H1 (cell line): ENCODE data around the gene SGMS1. TPM values are rescaled to one million over a fixed set of nuclear protein-coding genes. Genes with fewer than 3 reads are reported as not detected.

Experiments
- CTCF ChIA-PET: fragments of 300-600 bp; sonication (Branson Sonifier 250); formaldehyde crosslinking; loops from one replicate; lab custom pipeline; 2021; ENCODE audit not compliant: partially characterized antibody; lab: Charles Lee
- POLR2A ChIA-PET: fragments of 300-600 bp; sonication (Branson Sonifier 250); formaldehyde crosslinking; loops from one replicate; lab custom pipeline; 2021; ENCODE audit warnings: inconsistent platforms; ENCODE audit not compliant: partially characterized antibody; lab: Charles Lee
- DNase-seq, 2 experiments: peaks; one replicate each; pipeline versions ENCODE4 v3.0.0 to v3.0.0-alpha.2; 2010 to 2022; ENCODE audit warnings: low spot score in 2 of 2, low read depth in 1 of 2, mixed read lengths in 1 of 2
- FAIRE-seq: peaks from 2 replicates; lab custom pipeline; 2011; peaks lifted over from hg19 to GRCh38; lab: Jason Lieb, UNC
- H2AFZ ChIP-seq: 2 replicates; pipeline ENCODE4 v1.8.1; 2012; ENCODE audit warnings: low read length, inconsistent platforms
- H2AK5ac ChIP-seq: 2 replicates; pipeline ENCODE4 v1.6.1; 2013; ENCODE audit warnings: low read depth, low read length
- H2BK120ac ChIP-seq: replicated peaks from 2 replicates; pipeline ENCODE3; 2013; ENCODE audit warnings: low read depth, low read length, inconsistent platforms
- H2BK12ac ChIP-seq: 2 replicates; pipeline ENCODE4 v1.6.1; 2013; ENCODE audit warnings: low read depth, low read length
- H2BK15ac ChIP-seq: 2 replicates; pipeline ENCODE4 v1.6.1; 2013; ENCODE audit warnings: low read length
- H2BK20ac ChIP-seq: 2 replicates; pipeline ENCODE4 v1.6.1; 2013; ENCODE audit warnings: low read length
- H2BK5ac ChIP-seq: 2 replicates; pipeline ENCODE4 v1.6.1; 2013; ENCODE audit warnings: low read depth, low read length
- H3K14ac ChIP-seq: 2 replicates; pipeline ENCODE4 v1.6.1; 2013; ENCODE audit warnings: inconsistent platforms; ENCODE audit not compliant: insufficient read length
- H3K18ac ChIP-seq: 2 replicates; pipeline ENCODE4 v1.6.1; 2013; ENCODE audit warnings: low read length; ENCODE audit errors: extremely low read depth
- H3K23ac ChIP-seq: 2 replicates; pipeline ENCODE4 v1.6.1; 2013; ENCODE audit warnings: inconsistent platforms; ENCODE audit not compliant: insufficient read length
- H3K23me2 ChIP-seq: 2 replicates; pipeline ENCODE4 v1.6.1; 2013; ENCODE audit warnings: low read depth, low read length
- H3K27ac ChIP-seq: 2 replicates; pipeline ENCODE4 v1.6.1; 2011; ENCODE audit warnings: low read depth, low read length, inconsistent platforms
- H3K27me3 ChIP-seq, 4 experiments: replicated peaks in 1 of 4; 1 replicate in 1 of 4; 2 replicates in 3 of 4; pipeline versions ENCODE4 v1.6.1 to v1.8.1; 2011 to 2013; ENCODE audit warnings: low read length in 3 of 4, mild to moderate bottlenecking in 3 of 4, inconsistent platforms in 2 of 4, mixed read lengths in 2 of 4, moderate library complexity in 1 of 4; ENCODE audit not compliant: control insufficient read depth in 3 of 4, insufficient read depth in 3 of 4; ENCODE audit errors: extremely low read depth in 1 of 4
- H3K36me3 ChIP-seq, 4 experiments: 2 replicates each; pipeline versions ENCODE4 v1.6.1 to v1.8.1; 2011 to 2013; ENCODE audit warnings: mild to moderate bottlenecking in 4 of 4, low read length in 3 of 4, moderate library complexity in 2 of 4, control low read depth in 1 of 4, inconsistent platforms in 1 of 4; ENCODE audit not compliant: insufficient read depth in 4 of 4, control insufficient read depth in 2 of 4
- H3K4ac ChIP-seq: replicated peaks from 2 replicates; pipeline ENCODE3; 2013; ENCODE audit warnings: low read length, low read depth, mixed read lengths, inconsistent platforms; ENCODE audit not compliant: insufficient read length
- H3K4me1 ChIP-seq, 4 experiments: replicated peaks in 1 of 4; 1 replicate in 1 of 4; 2 replicates in 3 of 4; pipeline versions ENCODE4 v1.6.1 to v1.8.1; 2011 to 2013; ENCODE audit warnings: low read length in 3 of 4, inconsistent platforms in 2 of 4, mixed read lengths in 1 of 4; ENCODE audit not compliant: insufficient read depth in 4 of 4, control insufficient read depth in 3 of 4
- H3K4me2 ChIP-seq, 2 experiments: 2 replicates each; pipeline versions ENCODE4 v1.6.1 to v1.8.1; 2011 to 2013; ENCODE audit warnings: low read depth in 2 of 2, low read length in 2 of 2, control low read depth in 1 of 2, inconsistent platforms in 1 of 2, mild to moderate bottlenecking in 1 of 2; ENCODE audit not compliant: insufficient read depth in 1 of 2
- H3K4me3 ChIP-seq, 4 experiments: fragments of 200-600, 300-600 bp in 1 of 4; sonication (generic), shearing (Covaris generic), sonication (Bioruptor Twin) in 1 of 4; 2 replicates each; pipeline versions ENCODE4 v1.5.1 to v1.8.1; 2011 to 2016; ENCODE audit warnings: low read length in 4 of 4, low read depth in 3 of 4, control low read depth in 2 of 4, inconsistent platforms in 2 of 4, mild to moderate bottlenecking in 2 of 4, mixed read lengths in 1 of 4, moderate library complexity in 1 of 4; ENCODE audit not compliant: insufficient read depth in 2 of 4; ENCODE audit errors: extremely low read depth in 1 of 4
- H3K56ac ChIP-seq: replicated peaks from 2 replicates; pipeline ENCODE3; 2013; ENCODE audit warnings: low read depth, mild to moderate bottlenecking, mixed read lengths, low read length, inconsistent platforms; ENCODE audit not compliant: insufficient read length
- H3K79me1 ChIP-seq: 2 replicates; pipeline ENCODE4 v1.6.1; 2013; ENCODE audit warnings: low read depth, low read length, control low read depth
- H3K79me2 ChIP-seq, 2 experiments: 2 replicates each; pipeline versions ENCODE4 v1.6.1 to v1.8.1; 2012 to 2013; ENCODE audit warnings: low read length in 2 of 2, mild to moderate bottlenecking in 2 of 2, inconsistent platforms in 1 of 2; ENCODE audit not compliant: insufficient read depth in 2 of 2, control insufficient read depth in 1 of 2
- H3K9ac ChIP-seq, 4 experiments: replicated peaks in 1 of 4; 1 replicate in 1 of 4; 2 replicates in 3 of 4; pipeline versions ENCODE4 v1.6.1 to v1.8.1; 2011 to 2013; ENCODE audit warnings: low read depth in 3 of 4, low read length in 3 of 4, control low read depth in 2 of 4, mild to moderate bottlenecking in 2 of 4, moderate library complexity in 2 of 4, inconsistent platforms in 1 of 4; ENCODE audit errors: extremely low read depth in 1 of 4
- H3K9me3 ChIP-seq, 2 experiments: 2 replicates each; pipeline versions ENCODE4 v1.6.1 to v1.8.1; 2012 to 2013; ENCODE audit warnings: mild to moderate bottlenecking in 2 of 2, moderate library complexity in 2 of 2, control low read depth in 1 of 2, inconsistent platforms in 1 of 2, low read depth in 1 of 2, low read length in 1 of 2, mixed read lengths in 1 of 2; ENCODE audit not compliant: insufficient read depth in 2 of 2
- H4K20me1 ChIP-seq, 2 experiments: replicated peaks in 1 of 2; 2 replicates each; pipeline versions ENCODE3 to v1.8.1; 2011 to 2013; ENCODE audit warnings: inconsistent platforms in 2 of 2, low read length in 2 of 2, mild to moderate bottlenecking in 1 of 2; ENCODE audit not compliant: insufficient read depth in 2 of 2, control insufficient read depth in 1 of 2
- H4K5ac ChIP-seq: 2 replicates; pipeline ENCODE4 v1.6.1; 2013; ENCODE audit warnings: low read length, low read depth, mixed read lengths, inconsistent platforms; ENCODE audit not compliant: insufficient read length
- H4K8ac ChIP-seq: 2 replicates; pipeline ENCODE4 v1.8.0; 2013; ENCODE audit warnings: mild to moderate bottlenecking, moderate library complexity, low read length, inconsistent platforms; ENCODE audit not compliant: insufficient read depth; ENCODE audit errors: extremely low read depth
- H4K91ac ChIP-seq: replicated peaks from 2 replicates; pipeline ENCODE3; 2013; ENCODE audit warnings: low read length, mixed read lengths, inconsistent platforms; ENCODE audit not compliant: insufficient read length
- ATF3 ChIP-seq: IDR thresholded peaks from 2 replicates; pipeline ENCODE4 v1.6.1; 2011; ENCODE audit warnings: low read depth, mild to moderate bottlenecking, low read length; ENCODE audit not compliant: insufficient read depth
- BCL11A ChIP-seq, 2 experiments: IDR thresholded peaks; one replicate each; pipeline ENCODE4 v1.6.1; 2011; ENCODE audit warnings: low read depth in 2 of 2, low read length in 2 of 2, mild to moderate bottlenecking in 2 of 2
- EP300 ChIP-seq, 2 experiments: IDR thresholded peaks; 1 replicate in 1 of 2; 2 replicates in 1 of 2; pipeline ENCODE4 v1.6.1; 2011 to 2012; ENCODE audit warnings: low read depth in 2 of 2, low read length in 2 of 2, mild to moderate bottlenecking in 2 of 2, borderline replicate concordance in 1 of 2, inconsistent platforms in 1 of 2, moderate library complexity in 1 of 2
- FOSL1 ChIP-seq: IDR thresholded peaks from 2 replicates; pipeline ENCODE4 v1.6.1; 2011; ENCODE audit warnings: mild to moderate bottlenecking, low read depth, low read length, moderate library complexity; ENCODE audit not compliant: insufficient read depth
- JUN ChIP-seq: IDR thresholded peaks from 2 replicates; pipeline ENCODE4 v1.6.1; 2011; ENCODE audit warnings: low read depth, mild to moderate bottlenecking, improper control_type of control experiment, low read length
- SAP30 ChIP-seq: fragments of 300-600 bp; sonication (generic); IDR thresholded peaks from 2 replicates; pipeline ENCODE4 v1.7.1; 2012; ENCODE audit warnings: low read length, moderate library complexity, mild to moderate bottlenecking, inconsistent platforms; ENCODE audit not compliant: insufficient read depth, insufficient replicate concordance
- SRF ChIP-seq: IDR thresholded peaks from 2 replicates; pipeline ENCODE4 v1.6.1; 2011; ENCODE audit warnings: mild to moderate bottlenecking, low read depth, low read length, moderate library complexity
- TCF12 ChIP-seq: IDR thresholded peaks from 2 replicates; pipeline ENCODE4 v1.6.1; 2011; ENCODE audit warnings: low read depth, mild to moderate bottlenecking, low read length
- USF2 ChIP-seq: IDR thresholded peaks from 2 replicates; pipeline ENCODE4 v1.6.1; 2011; ENCODE audit warnings: low read length, improper control_type of control experiment
- WGBS, 2 experiments: shearing (Covaris generic) in 1 of 2; methylation state at CpG; one replicate each; pipeline versions ENCODE4 v1.1.6 to v1.1.7; 2013 to 2015; ENCODE audit warnings: low lambda C conversion rate in 2 of 2, mixed read lengths in 2 of 2, inconsistent platforms in 1 of 2, low coverage in 1 of 2, missing lambda C conversion rate in 1 of 2; ENCODE audit not compliant: insufficient replicate concordance in 2 of 2, insufficient coverage in 1 of 2, insufficient read length in 1 of 2; ENCODE audit errors: extremely low coverage in 1 of 2, missing lambda C conversion rate in 1 of 2; 5-methylcytosine and 5-hydroxymethylcytosine counted together
- polyA plus RNA-seq, 7 experiments: library from polyadenylated mRNA; depleted of rRNA in 3 of 7; stranded (reverse) in 5 of 7; unstranded in 2 of 7; fragments of >200 nt in 5 of 7; fragments of 200-250 nt in 2 of 7; gene quantifications; 1 replicate in 5 of 7; 2 replicates in 1 of 7; 4 replicates in 1 of 7; pipeline versions ENCODE4 v1.2.1 to v1.2.3, GENCODE V29; 2011 to 2013; ENCODE audit warnings: missing spikeins in 2 of 7, mixed read lengths in 2 of 7
- total RNA-seq: library from RNA; stranded (reverse); fragmentation: NEBNext Ultra II Directional; extraction: Animal tissue kit (Norgen Biotek cat#: 25700); gene quantifications from 2 replicates; pipeline ENCODE4 v1.2.1, GENCODE V29; 2021

SGMS1 gene
- total and polyA plus RNA-seq, 2 of the 8 experiments (the other 6 are each of a cell fraction or from before 2014, with no cell fraction given): 6.0 to 15.6 TPM

- Histone ChIP-seq H3K23me2 (no peaks in the 10 kb centered on the region; the same call in 1 of the 2 replicates), H3K23ac (no peak overlapping the region), H3K4me2 (no peak overlapping the region), H3K4me1 (peaks cover 0 to 9% (median 5%) of the 10 kb centered on the region in 4 experiments; a peak in 6 of 7 replicates), H3K56ac (no peak overlapping the region), H3K27me3 (no peaks in the 10 kb centered on the region), H4K5ac (no peak overlapping the region), H2BK15ac (no peak overlapping the region), H2AFZ (no peak overlapping the region), H2AK5ac (no peak overlapping the region), H3K4ac (no peak overlapping the region), H3K79me1 (0 out of 2 replicates have a peak, but pooled peaks cover 2% of the 10 kb centered on the region), H2BK120ac (no peak overlapping the region), H3K4me3 (no peak overlapping the region), H2BK12ac (no peak overlapping the region), H3K18ac (no peak overlapping the region), H4K20me1 (peaks cover 0 to 3% of the 10 kb centered on the region in 2 experiments), H3K9me3 (no peaks in the 10 kb centered on the region), H2BK20ac (no peak overlapping the region), H3K27ac (no peak overlapping the region), H4K91ac (no peak overlapping the region), H3K14ac (no peak overlapping the region), H4K8ac (no peak overlapping the region), H3K9ac (no peak overlapping the region), H2BK5ac (no peak overlapping the region), H3K79me2 (peaks cover 0 to 5% of the 10 kb centered on the region in 2 experiments; a peak in 2 of 4 replicates), H3K36me3 (no peaks in the 10 kb centered on the region)
- FAIRE-seq (no peak), DNase-seq (no peak)
- TF ChIP-seq USF2 (no peak), JUN (no peak), SRF (no peak), ATF3 (no peak), FOSL1 (no peak), BCL11A (IDR thresholded peaks at IDR 0.05; ENCODE audit: low read depth in 2 of 2, low read length in 2 of 2) (no peak), EP300 (IDR thresholded peaks at IDR 0.05; ENCODE audit: borderline replicate concordance in 1 of 2, low read depth in 2 of 2, low read length in 2 of 2) (no peak), TCF12 (no peak), SAP30 (no peak)
- CTCF ChIA-PET: interaction anchor here (0.6 to 2.8 kb wide), 18 partner anchors 8 to 115 kb away, joined by 3 to 14 read pairs (median 4); no protein-coding TSS in a partner anchor
- POLR2A ChIA-PET: interaction anchor here (1.1 kb wide), 1 partner anchor 13 kb away, joined by 3 read pairs; no protein-coding TSS in a partner anchor
- WGBS, 2 experiments: 89% methylated on average over 6 of the region's 6 CpGs; no CpG with 5 or more reads in 1 of the 2 experiments
These were observed 203.6 kb downstream of the SGMS1 start for GRCh38 chr10:50420196-50420595.
